ENCODE results near the gene CERKL.

The CERKL gene

DNA sequence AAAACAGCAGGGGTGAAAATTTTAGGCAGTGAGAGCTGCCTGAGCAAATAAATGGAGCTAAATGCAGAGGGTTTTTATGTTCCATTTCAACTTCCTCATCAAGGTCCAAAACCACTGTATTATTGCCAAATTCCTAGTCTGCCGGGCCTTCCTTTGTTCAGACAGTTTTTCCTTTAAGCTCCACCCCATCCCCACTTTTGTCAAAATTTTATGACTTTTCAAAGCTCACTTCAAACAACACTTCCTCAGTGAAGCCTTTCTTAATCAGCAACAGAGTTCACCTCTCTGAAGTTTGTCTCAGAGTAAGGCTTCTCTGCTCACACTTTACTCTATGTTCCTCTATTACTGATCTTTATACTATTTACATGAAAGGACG lies 81.3 kb downstream of the CERKL start:
- DNase-seq (ENCODE audit: low spot score in 2 of 2) (no peak), ATAC-seq (replicated peaks; ENCODE audit: extremely low read depth, poor library complexity, severe bottlenecking) (no peak)
- Mint-ChIP-seq H3K36me3 (ENCODE audit: insufficient read depth) (no peaks in the 10 kb centered on the region), H3K9me3 (no peaks in the 10 kb centered on the region), H3K27ac (ENCODE audit: low read depth) (no peak overlapping the region), H3K27me3 (peaks cover 27% of the 10 kb centered on the region), H3K4me3 (no peak overlapping the region), H3K4me1 (peaks cover 3% of the 10 kb centered on the region)

DNA sequence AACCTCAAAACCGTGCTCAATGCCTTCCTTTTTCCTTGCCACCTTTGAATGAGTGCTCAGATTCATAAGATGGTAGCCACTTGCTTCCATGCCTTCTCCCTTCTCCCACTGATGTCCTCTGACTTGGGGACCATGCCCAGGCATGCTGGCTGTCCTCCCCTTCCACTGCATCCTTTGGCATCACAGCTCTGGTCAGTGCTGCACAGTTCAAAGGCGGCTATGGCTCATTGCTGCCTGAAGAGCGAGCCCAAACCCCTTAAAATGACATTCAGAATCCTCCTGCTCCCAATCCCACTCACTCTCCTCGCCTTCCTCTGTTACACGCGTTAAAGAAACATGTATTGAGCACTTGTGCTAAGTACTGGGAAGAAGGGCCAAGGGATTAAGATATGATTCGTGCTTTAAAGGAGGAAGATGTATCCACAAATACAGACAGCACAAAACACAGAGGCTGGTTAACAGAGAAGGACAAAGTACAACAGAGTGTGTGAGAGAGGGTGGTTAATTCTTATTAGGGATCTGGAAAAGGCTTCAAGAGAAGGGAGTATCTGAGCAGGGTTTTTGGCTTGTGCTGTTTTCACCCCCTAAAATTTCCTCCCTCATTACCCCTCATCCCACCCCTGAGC lies 81.8 kb downstream of the CERKL start:
- ATAC-seq (replicated peaks; ENCODE audit: extremely low read depth, poor library complexity, severe bottlenecking) = no peak
- Mint-ChIP-seq H3K27me3 (peaks cover 24% of the 10 kb centered on the region), H3K4me1 (peaks cover 6% of the 10 kb centered on the region), H3K27ac (ENCODE audit: low read depth) (no peak overlapping the region), H3K4me3 (no peak overlapping the region), H3K9me3 (no peaks in the 10 kb centered on the region), H3K36me3 (ENCODE audit: insufficient read depth) (no peaks in the 10 kb centered on the region)
- DNase-seq (ENCODE audit: low spot score in 2 of 2) = no peak

DNA sequence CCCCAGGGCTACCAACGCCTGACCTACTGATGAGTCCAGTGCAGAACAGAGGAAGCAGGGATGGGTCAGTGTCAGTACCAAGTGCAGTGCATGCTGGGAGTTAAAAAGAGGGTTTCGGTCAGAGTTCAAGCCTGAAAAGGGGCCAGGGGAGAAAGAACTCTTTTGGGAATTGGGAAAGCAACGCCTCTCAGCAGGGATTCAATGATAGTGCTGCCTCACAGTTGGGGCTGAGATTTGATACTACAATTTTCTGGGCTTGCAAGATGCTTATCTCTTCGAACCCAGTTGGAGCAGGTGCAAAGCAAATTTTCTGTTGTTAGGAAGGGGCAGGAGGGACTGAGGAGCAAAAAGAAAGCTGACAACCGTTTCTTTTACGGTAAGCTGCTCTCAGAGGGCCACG lies 82.6 kb downstream of the CERKL start:
- no peak for ATAC-seq (replicated peaks; ENCODE audit: extremely low read depth, poor library complexity, severe bottlenecking)
- Mint-ChIP-seq H3K9me3 (no peaks in the 10 kb centered on the region), H3K36me3 (ENCODE audit: insufficient read depth) (no peaks in the 10 kb centered on the region), H3K27ac (ENCODE audit: low read depth) (no peak overlapping the region), H3K27me3 (peaks cover 27% of the 10 kb centered on the region), H3K4me3 (no peak overlapping the region), H3K4me1 (peaks cover 6% of the 10 kb centered on the region)
- no peak for DNase-seq (ENCODE audit: low spot score in 2 of 2)

DNA sequence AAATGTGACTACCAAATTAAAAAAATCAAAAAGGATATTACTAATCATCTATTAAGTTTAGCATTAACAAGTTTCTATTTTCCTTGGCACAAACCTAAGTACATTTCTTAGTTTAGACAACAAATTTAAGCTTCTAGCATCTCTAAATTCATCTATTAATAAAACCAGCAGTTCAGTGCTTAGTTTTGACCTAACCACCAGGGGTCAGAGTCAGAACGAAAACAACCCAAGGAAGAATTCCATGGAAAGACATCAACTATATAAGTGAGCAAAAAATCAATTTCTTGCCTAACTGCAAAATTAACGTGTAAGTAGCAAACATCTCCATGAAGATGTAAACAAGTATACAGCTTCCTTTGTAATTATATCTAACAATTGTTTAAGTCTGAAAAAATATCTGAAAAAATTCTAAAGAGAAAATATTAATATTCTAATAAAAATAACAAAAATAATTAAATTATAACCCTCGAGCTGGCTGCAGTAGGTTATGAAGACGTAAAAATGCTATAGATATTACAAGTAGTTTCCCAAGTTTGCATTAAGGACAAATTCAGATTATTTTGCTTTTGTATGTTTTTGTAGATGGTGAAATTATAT lies 83.7 kb downstream of the CERKL start:
- H3K4me3 Mint-ChIP-seq = no peak overlapping the region
- ATAC-seq (replicated peaks; ENCODE audit: extremely low read depth, poor library complexity, severe bottlenecking) = no peak
- H3K4me1 Mint-ChIP-seq = peaks cover 6% of the 10 kb centered on the region
- peaks cover 38% of the 10 kb centered on the region for H3K27me3 Mint-ChIP-seq
- DNase-seq (ENCODE audit: low spot score in 2 of 2) = no peak
- no peaks in the 10 kb centered on the region for H3K36me3 Mint-ChIP-seq (ENCODE audit: insufficient read depth)
- no peak overlapping the region for H3K27ac Mint-ChIP-seq (ENCODE audit: low read depth)
- no peaks in the 10 kb centered on the region for H3K9me3 Mint-ChIP-seq

DNA sequence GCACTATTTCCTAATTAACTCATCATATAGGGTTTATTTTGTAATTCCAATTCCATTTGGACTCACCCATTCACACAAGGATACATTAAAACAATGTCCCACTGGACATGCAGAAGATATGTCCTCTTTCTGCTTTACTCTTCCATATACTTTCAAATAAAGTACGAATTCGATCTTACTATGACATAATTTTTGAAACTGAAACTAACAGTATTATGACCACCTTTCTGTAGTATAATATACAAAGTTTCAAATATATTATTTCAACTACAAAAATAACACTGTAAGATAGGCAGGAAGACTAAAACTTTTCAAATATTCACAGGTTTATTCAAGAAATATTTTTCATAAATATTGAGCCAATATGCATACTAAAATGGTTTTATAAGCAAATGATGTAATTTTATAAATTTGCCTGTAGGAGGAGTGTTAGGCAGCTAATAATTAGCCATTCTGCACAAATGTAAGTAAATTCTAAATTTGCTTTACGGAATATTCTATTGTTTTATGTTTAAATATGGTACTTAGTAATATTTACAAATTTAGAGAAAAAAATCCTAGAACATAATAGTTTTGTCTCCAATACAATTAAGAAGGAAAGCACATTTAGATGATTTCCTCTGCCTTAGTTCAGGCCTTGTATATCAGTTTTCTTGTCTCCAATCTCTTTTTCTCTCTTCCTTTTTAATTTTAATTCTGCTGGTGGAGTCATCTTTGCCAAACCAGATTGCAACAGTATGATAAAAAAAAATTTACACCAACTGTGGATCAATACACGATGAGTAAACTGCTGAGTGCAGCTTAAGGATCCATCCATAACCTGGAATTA lies 85.9 kb downstream of the CERKL start:
- H3K36me3 Mint-ChIP-seq (ENCODE audit: insufficient read depth) = no peaks in the 10 kb centered on the region
- ATAC-seq (replicated peaks; ENCODE audit: extremely low read depth, poor library complexity, severe bottlenecking) = no peak
- no peaks in the 10 kb centered on the region for H3K9me3 Mint-ChIP-seq
- peaks cover 38% of the 10 kb centered on the region for H3K27me3 Mint-ChIP-seq
- no peak for DNase-seq (ENCODE audit: low spot score in 2 of 2)
- no peak overlapping the region for H3K4me3 Mint-ChIP-seq
- no peak overlapping the region for H3K27ac Mint-ChIP-seq (ENCODE audit: low read depth)
- H3K4me1 Mint-ChIP-seq = peaks cover 6% of the 10 kb centered on the region

DNA sequence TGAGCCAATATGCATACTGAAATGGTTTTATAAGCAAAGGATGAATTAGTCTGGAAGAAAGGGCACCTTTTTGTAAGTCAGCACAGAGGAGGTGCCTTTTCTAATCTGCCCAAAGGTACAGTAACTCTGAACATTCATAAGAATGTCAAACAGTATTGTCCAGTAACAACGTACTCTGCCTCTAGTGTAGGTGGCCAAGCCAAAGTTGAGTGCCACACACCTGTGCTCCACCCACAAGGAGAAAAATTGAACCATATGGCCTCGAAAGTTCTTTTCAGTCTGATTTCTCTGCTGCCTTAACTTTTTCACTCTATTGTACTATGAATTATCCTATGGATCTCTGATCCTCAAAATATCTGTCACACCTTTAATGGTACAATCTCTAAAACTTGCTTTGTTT lies 86.8 kb downstream of the CERKL start:
- H3K9me3 Mint-ChIP-seq = no peaks in the 10 kb centered on the region
- no peak overlapping the region for H3K27ac Mint-ChIP-seq (ENCODE audit: low read depth)
- DNase-seq (ENCODE audit: low spot score in 2 of 2) (no peak), ATAC-seq (replicated peaks; ENCODE audit: extremely low read depth, poor library complexity, severe bottlenecking) (no peak)
- H3K4me3 Mint-ChIP-seq = no peak overlapping the region
- peaks cover 6% of the 10 kb centered on the region for H3K4me1 Mint-ChIP-seq
- no peaks in the 10 kb centered on the region for H3K36me3 Mint-ChIP-seq (ENCODE audit: insufficient read depth)
- H3K27me3 Mint-ChIP-seq = peaks cover 38% of the 10 kb centered on the region

DNA sequence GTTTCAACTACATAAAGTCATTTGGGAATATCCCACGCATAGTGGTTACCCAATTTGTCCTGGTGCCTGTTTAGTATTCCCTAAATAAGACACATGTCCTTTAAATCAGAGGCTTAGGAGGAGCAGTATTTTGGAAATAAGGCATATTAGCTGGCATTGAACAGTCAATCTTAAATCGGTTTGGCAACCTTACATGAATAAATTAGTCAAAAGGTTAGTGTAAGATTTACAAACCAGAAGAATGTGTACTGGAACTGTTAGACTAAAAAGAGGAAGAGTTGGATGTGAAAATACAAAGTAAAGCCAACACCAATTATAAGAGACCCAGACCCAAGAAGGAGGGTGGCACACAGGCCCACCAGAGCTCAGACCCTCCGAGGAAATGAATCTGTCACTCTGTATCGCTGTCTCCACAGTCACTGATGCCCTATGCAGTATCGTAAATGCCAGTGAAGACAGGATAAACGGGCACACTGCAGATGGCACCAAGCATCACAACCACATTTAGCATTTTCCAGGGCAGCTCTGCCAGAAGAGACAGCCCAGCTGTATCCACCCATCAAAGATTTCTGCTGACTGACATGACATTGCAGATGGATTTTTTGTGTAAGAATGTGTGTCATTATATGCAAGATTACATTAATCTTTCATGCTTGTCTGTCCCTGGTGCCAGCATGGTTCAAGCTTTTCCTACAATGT lies 90.4 kb downstream of the CERKL start:
- DNase-seq (ENCODE audit: low spot score in 2 of 2) (no peak), ATAC-seq (replicated peaks; ENCODE audit: extremely low read depth, poor library complexity, severe bottlenecking) (no peak)
- H3K4me3 Mint-ChIP-seq = no peak overlapping the region
- H3K9me3 Mint-ChIP-seq = no peaks in the 10 kb centered on the region
- no peaks in the 10 kb centered on the region for H3K36me3 Mint-ChIP-seq (ENCODE audit: insufficient read depth)
- no peak overlapping the region for H3K27ac Mint-ChIP-seq (ENCODE audit: low read depth)
- peaks cover 20% of the 10 kb centered on the region for H3K27me3 Mint-ChIP-seq
- H3K4me1 Mint-ChIP-seq = peaks cover 6% of the 10 kb centered on the region

DNA sequence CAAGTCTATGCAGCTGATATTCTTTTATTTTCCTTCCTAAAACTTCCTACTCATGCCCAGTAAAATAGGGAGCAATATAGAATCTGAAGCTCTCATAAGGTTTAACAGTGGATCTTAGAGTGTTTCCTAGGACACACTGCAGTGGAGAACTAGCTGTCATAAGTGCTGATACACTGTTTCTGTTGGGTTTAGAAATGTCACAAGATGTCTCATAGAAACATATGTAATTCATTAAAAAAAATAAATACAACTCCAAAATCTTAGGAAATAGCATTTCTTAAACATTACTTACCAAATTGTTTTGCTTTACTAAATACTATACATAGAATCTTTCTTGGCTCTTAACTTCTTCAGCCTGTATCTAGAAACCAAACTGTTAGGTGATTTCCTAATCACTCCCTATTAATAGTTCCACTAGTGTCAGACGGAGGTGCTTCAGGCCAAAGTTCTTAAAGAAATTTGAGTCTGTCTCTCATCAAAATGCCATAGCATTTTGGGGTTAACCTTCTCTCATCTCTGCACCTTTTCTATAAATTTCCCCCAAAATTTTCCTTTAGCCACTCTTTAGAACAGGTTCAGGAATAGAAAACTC lies 93.7 kb downstream of the CERKL start:
- H3K4me1 Mint-ChIP-seq = no peaks in the 10 kb centered on the region

DNA sequence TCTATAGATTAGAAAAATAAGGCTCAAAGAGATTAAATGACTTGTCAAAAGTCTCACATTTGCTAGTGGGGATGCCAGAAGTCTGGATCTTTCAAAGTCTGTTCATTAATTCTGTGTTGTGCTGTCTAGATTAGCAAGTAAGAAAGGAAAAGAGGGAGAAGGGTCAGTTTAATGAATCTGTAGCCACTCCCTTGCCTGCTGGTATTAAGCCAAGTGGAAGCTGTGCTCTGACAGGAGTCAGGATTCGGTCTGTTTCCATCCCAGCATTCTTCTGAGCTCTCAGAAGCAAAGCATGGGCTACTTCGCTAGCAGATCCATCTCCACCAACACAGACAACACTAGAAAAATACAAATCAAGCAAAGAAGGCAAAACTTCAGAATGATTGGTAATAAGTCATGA lies 98.5 kb downstream of the CERKL start:
- H3K27ac Mint-ChIP-seq (ENCODE audit: low read depth) = no peak overlapping the region
- H3K4me3 Mint-ChIP-seq = no peak overlapping the region
- no peaks in the 10 kb centered on the region for H3K4me1 Mint-ChIP-seq
- ATAC-seq (replicated peaks; ENCODE audit: extremely low read depth, poor library complexity, severe bottlenecking) (no peak), DNase-seq (ENCODE audit: low spot score in 2 of 2) (no peak)
- H3K9me3 Mint-ChIP-seq = no peaks in the 10 kb centered on the region
- no peaks in the 10 kb centered on the region for H3K36me3 Mint-ChIP-seq (ENCODE audit: insufficient read depth)
- no peaks in the 10 kb centered on the region for H3K27me3 Mint-ChIP-seq

More for the DNA sequence above, 93.7 kb downstream of the CERKL start:
- H3K36me3 Mint-ChIP-seq (ENCODE audit: insufficient read depth) = no peaks in the 10 kb centered on the region
- no peak overlapping the region for H3K27ac Mint-ChIP-seq (ENCODE audit: low read depth)
- ATAC-seq (replicated peaks; ENCODE audit: extremely low read depth, poor library complexity, severe bottlenecking) (no peak), DNase-seq (ENCODE audit: low spot score in 2 of 2) (no peak)
- H3K27me3 Mint-ChIP-seq = no peaks in the 10 kb centered on the region
- no peaks in the 10 kb centered on the region for H3K9me3 Mint-ChIP-seq
- no peak overlapping the region for H3K4me3 Mint-ChIP-seq

DNA sequence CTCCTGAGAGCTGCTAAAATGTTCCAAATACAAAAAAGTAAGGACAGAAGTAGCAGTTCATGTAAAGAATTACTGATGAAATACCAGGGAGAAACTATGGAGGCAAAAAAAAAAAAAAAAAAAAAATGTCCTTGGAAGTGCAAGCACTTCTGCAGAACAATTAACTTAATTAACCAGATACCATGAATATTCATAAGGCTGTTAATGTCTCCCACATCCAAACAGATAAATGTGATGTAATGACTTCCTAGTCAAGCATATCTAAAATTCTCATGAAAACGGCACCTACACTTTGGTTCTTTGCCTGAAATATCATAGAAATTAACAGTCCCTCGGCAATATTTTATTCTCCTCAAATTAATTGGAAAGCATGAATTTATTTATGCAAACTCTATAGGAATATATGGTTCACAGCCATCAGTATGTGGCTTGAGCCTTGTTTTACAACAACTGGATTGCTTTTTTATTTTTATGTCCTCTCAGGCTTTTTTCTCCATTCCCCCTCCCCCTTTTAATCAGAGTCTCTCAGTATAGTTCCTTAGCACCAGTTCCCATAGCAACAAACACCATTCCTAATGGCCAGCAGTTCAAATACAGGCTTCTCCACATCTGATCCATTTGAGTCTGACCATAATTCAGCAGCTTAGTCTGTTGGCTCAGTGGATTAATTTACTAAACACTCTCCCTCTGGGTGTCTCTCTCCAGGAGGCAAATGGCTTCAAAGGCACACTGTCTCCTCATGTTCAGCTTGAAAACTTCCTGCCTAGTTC lies 102.7 kb downstream of the CERKL start:
- Mint-ChIP-seq H3K36me3 (ENCODE audit: insufficient read depth) (no peaks in the 10 kb centered on the region), H3K9me3 (no peaks in the 10 kb centered on the region), H3K27me3 (no peaks in the 10 kb centered on the region), H3K27ac (ENCODE audit: low read depth) (no peak overlapping the region), H3K4me3 (no peak overlapping the region), H3K4me1 (no peaks in the 10 kb centered on the region)
- ATAC-seq (replicated peaks; ENCODE audit: extremely low read depth, poor library complexity, severe bottlenecking) = no peak
- no peak for DNase-seq (ENCODE audit: low spot score in 2 of 2)

DNA sequence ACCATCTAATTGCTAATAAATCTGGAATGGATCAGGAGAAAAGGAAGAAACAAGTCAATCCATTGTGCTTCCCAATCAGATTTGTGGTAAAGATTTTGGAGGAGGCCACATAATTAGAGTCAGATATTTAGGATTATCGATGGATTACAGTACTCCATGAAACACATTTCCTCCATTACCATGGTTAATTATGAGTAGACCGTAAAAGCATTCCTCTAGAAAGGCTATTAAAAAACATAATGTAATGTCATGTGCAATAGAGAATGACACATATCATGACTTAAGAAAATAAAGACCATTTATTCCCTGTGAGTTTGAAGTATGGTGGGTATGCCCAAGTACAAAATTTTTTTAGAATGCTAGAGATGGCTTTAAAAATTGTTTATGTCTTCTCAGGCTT lies 103.7 kb downstream of the CERKL start:
- DNase-seq (ENCODE audit: low spot score in 2 of 2) = no peak
- H3K4me1 Mint-ChIP-seq = no peaks in the 10 kb centered on the region
- no peaks in the 10 kb centered on the region for H3K9me3 Mint-ChIP-seq
- H3K4me3 Mint-ChIP-seq = no peak overlapping the region
- no peaks in the 10 kb centered on the region for H3K36me3 Mint-ChIP-seq (ENCODE audit: insufficient read depth)
- no peaks in the 10 kb centered on the region for H3K27me3 Mint-ChIP-seq
- no peak overlapping the region for H3K27ac Mint-ChIP-seq (ENCODE audit: low read depth)
- no peak for ATAC-seq (replicated peaks; ENCODE audit: extremely low read depth, poor library complexity, severe bottlenecking)

DNA sequence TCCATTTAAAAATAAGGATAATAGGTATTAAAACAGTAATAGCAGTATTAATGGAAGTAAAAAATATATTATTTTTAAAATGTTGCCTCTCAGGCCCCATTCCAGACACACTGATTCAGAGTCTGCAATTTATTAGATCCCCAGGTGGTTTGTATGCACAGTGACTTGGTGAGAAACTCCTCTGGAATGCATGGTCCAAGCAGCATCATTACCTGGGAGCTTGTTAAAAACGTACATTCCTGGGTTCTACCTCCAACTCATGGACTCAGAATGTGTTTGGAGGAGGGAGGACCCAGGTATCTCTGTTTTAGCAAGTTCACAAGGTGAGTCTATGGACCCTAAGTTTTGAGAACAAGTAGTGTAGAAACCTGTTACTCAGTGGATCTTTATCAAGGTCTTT lies 104.1 kb downstream of the CERKL start:
- ATAC-seq (replicated peaks; ENCODE audit: extremely low read depth, poor library complexity, severe bottlenecking) (no peak), DNase-seq (ENCODE audit: low spot score in 2 of 2) (no peak)
- no peak overlapping the region for H3K4me3 Mint-ChIP-seq

More for the DNA sequence above, 104.1 kb downstream of the CERKL start:
- Mint-ChIP-seq H3K9me3 (no peaks in the 10 kb centered on the region), H3K27me3 (no peaks in the 10 kb centered on the region), H3K36me3 (ENCODE audit: insufficient read depth) (no peaks in the 10 kb centered on the region), H3K27ac (ENCODE audit: low read depth) (no peak overlapping the region), H3K4me1 (no peaks in the 10 kb centered on the region)
